HG03432 (cell line): Measurements from ENCODE around the gene PDE11A.
"Not testable (repeated sequence)": the region's sequence is repeated elsewhere in the genome, so short reads cannot be mapped to it uniquely, and the experiment has no call there.

Source experiments
- ATAC-seq: cut with Tn5 transposase; IDR thresholded peaks from one replicate; pipeline ENCODE4 v1.9.1; 2021; ENCODE audit warnings: mild to moderate bottlenecking, moderate library complexity; ENCODE audit not compliant: unreplicated experiment

PDE11A gene

GRCh38 chr2:178075006-178075326, 2.4 kb upstream of the PDE11A start:
- ATAC-seq = no peak

- ATAC-seq = no peak
Measured at GRCh38 chr2:178074123-178075005, 1.8 kb upstream of the PDE11A start.

GRCh38 chr2:178072000-178072382, 586 bp downstream of the PDE11A start:
- no peak for ATAC-seq

- ATAC-seq = no peak
Measured at GRCh38 chr2:178070824-178071223, 1.8 kb downstream of the PDE11A start.

- no peak for ATAC-seq
Measured at GRCh38 chr2:178069551-178069950, 3.0 kb downstream of the PDE11A start.

GRCh38 chr2:178068823-178069454, 3.6 kb downstream of the PDE11A start:
- ATAC-seq = no peak

- no peak for ATAC-seq
Measured at GRCh38 chr2:178066890-178067669, 5.5 kb downstream of the PDE11A start.

- ATAC-seq = no peak
Measured at GRCh38 chr2:178066324-178066723, 6.3 kb downstream of the PDE11A start.

- ATAC-seq = no peak
Measured at GRCh38 chr2:178059681-178060080, 12.9 kb downstream of the PDE11A start.

GRCh38 chr2:178059111-178059510, 13.5 kb downstream of the PDE11A start:
- no peak for ATAC-seq

- ATAC-seq = no peak
Measured at GRCh38 chr2:178057179-178057680, 15.3 kb downstream of the PDE11A start.

GRCh38 chr2:178056345-178056744, 16.2 kb downstream of the PDE11A start:
- ATAC-seq = no peak

GRCh38 chr2:178051257-178051656, 21.3 kb downstream of the PDE11A start:
- ATAC-seq = not testable (repeated sequence)

- no peak for ATAC-seq
Measured at GRCh38 chr2:178047391-178047790, 25.2 kb downstream of the PDE11A start.

GRCh38 chr2:178044836-178045235, 27.7 kb downstream of the PDE11A start:
- ATAC-seq = no peak

- no peak for ATAC-seq
Measured at GRCh38 chr2:178043266-178043665, 29.3 kb downstream of the PDE11A start.

- not testable (repeated sequence) for ATAC-seq
Measured at GRCh38 chr2:178033583-178033982, 39.0 kb downstream of the PDE11A start.

- ATAC-seq = no peak
Measured at GRCh38 chr2:178029342-178029741, 43.2 kb downstream of the PDE11A start.

- no peak for ATAC-seq
Measured at GRCh38 chr2:178025551-178026185, 46.9 kb downstream of the PDE11A start.

GRCh38 chr2:178018141-178018540, 54.4 kb downstream of the PDE11A start:
- no peak for ATAC-seq

GRCh38 chr2:178016612-178017011, 56.0 kb downstream of the PDE11A start:
- ATAC-seq = no peak
